HG03095 (cell line): ENCODE measurements around the gene GRAMD2A.

ENCODE experiments used
- ATAC-seq: cut with Tn5 transposase; IDR thresholded peaks from one replicate; pipeline ENCODE4 v1.9.1; 2021; ENCODE audit warnings: moderate library complexity; ENCODE audit not compliant: unreplicated experiment

GRAMD2A gene

DNA sequence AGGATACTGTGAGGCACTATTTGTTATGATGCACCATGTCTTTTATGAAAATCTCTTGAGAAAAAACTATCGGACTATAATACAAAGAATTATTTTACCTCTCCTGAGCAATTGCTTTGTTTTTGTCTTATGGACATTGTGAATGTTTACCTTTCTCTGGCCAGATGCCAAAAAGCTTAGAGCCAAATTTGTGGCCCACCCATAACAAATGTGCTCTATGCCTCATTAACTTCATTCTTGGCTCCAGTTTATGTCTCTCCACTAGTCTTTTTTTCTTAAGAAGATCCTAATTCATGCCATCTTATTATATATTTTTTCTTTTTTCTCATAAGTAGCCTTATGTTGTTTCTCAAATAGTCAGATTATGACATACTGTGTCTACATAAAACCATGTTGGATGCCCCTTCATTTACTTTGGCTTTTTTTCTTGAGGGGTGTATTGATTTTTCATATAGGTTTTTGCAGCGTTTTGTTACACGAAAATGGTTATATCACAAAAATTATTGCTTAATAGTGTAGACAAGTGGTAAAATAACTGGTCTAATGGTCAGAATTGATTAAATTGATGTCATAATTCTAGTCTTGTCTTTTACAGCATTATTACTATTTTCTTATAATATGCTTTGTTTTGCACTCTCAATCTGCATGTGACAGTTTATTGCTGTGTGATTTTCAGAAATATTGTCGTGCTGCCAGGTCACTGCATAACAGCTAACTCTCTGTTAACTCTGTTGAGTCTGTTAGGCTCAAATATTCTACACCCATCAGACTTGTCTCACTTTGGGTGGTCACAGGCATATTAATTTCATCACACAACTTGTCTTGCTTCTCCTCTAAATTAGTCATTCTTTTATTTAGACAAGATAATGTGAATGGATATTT is 61.2 kb downstream of the GRAMD2A start:
- ATAC-seq, result no peak

DNA sequence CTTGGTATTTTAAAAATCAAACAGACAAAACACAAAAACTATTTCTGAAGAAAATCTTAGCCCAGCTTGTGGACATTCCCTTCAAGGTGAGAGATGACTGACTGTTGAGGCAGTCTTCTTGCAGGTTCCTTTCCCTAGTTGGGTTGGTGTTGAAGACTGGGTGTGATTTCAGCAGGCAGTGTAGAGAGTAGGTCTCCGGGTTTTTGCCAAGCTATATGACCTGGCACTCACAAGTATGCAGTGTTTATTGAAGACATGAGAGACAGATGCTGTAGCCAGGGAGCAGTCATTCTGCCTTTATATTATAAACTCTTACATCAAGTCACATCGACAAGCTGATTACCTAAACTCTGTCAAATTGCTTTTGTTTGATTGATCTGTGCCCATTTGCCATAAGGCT is 61.9 kb downstream of the GRAMD2A start:
- no peak for ATAC-seq

DNA sequence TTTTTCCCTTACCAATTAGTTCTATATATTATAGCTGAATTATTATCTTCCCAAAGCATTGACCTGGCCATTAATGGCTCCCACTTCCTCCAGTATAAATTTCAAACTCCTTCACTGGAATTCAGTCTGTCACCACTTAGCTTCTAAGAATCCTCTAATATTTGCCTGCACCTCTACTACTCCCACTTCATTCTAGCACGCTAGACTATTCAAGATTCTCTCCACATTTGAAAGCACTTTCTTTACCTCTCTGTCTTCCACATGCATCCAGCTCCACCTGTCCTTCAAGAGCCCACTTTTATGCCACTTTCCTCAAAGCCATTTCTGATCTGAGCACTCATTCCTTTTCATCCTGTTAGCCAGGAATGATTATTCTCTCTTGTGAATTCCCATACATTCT is 64.4 kb downstream of the GRAMD2A start:
- ATAC-seq, result no peak

DNA sequence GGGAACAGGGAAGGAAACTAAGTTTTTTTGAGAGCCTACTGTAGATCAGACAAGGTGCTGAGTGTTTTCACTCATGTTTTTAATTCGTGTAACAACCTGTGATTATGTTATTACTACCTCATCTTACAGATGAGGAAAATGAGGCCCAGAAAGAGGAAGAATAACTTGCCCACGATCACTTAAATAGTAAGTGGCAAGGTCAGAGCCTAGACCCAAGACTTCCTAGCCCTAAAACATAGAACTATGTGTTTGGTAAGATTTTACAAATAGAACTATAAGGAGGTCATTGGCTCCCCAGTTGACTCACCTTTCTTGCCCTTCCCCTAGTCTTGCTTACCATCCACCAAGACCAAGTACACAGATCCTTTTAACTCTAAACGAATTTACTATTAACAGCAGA is 65.7 kb downstream of the GRAMD2A start:
- no peak for ATAC-seq

DNA sequence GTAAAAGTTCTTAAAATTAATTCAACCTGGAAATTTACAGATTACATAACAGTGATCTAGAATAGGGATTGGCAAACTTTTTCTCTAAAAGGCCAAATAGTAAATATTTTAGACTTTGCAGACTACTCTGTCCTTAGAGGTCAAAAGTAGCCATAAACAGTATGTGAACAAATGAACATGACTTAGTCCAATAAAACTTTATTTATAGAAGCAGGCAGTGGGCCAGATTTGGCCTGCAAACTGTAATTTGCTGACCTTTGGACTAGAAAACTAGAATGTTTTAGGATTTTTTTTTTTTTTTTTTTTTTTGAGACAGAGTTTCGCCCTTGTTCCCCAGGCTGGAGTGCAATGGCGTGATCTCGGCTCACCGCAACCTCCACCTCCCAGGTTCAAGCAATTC is 67.3 kb downstream of the GRAMD2A start:
- no peak for ATAC-seq

DNA sequence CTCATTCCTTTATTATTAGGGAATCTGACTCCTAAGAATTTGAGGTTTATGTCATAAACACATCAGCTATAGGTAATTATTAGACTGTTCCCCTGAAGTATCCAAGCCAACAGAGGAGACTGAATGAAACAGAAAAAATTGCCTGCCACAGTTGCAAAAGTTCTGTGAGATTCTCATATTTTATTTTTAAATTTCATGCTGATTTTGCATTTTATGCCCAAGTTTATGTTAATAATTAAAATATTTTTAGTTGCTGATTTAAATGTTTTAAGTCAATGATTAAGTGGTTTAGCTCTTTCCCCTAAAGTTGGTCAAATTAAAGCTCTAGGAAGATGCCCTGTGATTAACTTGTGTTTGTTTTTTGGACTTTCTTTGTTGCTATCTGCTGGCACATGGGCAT is 69.2 kb downstream of the GRAMD2A start:
- ATAC-seq, result no peak

DNA sequence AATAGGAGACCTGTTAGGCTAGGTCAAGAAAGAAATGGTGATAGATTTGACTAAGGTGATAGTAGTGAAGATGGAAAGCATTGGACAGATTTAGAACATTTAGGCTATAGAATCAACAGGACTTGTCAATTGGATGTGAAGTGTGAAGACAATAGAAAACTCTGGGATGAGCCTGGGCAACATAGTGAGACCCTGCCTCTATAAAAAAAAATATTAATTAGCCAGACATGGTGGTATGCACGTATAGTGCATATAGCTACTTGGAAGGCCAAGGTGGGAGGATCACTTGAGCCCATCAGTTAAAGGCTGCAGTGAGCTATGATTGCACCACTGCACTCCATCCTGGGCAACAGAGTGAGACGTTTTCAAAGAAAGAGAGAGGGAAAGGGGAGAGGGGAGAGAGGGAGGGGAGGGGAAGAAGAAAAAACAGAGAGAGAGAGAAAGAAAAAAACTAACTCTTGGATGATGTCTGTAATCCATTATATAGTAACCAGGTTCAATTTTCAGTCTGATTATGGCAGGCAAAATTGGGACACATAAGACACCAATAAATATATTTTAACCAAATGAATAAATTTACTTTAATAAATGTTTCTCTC is 69.8 kb downstream of the GRAMD2A start:
- no peak for ATAC-seq

DNA sequence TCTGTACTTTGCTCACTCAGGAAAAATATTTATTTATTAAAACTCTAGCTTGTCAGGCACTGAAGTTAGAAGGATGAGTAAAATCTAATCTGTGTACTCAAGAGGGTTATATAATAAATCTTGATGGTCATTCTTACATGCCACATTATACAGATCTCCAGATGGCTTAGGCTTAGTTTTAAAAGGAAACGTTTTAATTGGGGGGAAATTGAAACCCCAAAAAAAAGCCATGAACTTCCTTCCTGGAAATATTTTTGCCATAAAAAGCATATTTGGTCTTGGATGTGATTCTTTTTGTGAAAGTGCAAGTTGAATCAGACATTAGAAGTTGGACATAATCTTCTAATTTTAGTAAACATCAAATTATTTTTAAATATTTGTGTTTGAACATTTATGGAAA is 73.4 kb downstream of the GRAMD2A start:
- ATAC-seq, result no peak

DNA sequence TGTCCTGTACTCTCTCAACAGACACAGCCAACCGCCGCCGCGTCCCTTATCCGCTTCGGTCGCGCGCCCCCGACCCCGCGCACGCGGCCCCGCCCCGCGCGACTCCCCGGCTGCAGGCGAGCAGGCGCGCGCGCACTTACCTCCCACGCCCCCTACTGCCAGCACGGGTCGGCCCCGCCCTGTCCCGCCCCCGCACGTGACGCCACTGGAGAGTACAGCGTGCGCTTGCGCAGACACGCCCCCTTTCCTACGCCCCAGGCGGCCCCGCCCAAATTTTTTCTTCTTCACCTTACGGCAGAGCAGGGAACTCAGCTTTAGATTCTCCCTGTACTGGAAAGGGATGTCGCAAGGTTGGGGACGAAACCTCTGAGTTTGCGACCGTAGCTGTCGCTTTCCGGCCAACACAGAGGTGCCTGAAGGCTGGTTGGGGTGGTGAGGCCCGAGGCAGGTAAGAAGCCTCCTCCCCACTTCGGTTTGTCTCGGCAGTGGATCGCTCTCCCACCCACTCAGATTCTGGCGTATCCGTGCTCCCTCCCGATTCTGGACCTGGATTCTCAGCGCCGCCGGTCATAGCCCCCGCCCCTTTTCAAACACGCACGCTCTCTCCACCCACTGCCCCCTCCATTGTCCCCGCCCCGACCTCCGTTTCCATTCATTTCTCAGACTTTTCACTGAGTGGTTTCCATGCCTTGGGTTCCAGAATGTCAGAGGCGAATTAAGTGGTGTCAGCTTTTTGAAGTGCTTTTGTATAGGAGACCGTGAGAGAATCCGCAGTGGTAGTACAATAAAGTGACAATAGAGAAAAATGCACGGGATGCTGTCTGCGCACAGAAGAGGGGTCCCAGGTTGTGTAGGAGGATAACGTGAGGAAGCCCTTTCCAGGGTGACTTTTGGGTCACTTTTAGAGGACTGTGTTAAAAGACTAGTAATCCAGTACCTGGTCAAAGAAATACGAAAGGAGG is 79.3 kb downstream of the GRAMD2A start, which contains the start of the genes MYO9A and SENP8:
TSS of gene MYO9A (minus strand) at position 134 of the 962 bp plus-strand sequence. CDS start 71,587 bp downstream, outside the sequence.
TSS of gene SENP8 (plus strand) at position 387 of the 962 bp plus-strand sequence. CDS start 21,221 bp downstream, outside the sequence.
- peak; percentile 46 for ATAC-seq

DNA sequence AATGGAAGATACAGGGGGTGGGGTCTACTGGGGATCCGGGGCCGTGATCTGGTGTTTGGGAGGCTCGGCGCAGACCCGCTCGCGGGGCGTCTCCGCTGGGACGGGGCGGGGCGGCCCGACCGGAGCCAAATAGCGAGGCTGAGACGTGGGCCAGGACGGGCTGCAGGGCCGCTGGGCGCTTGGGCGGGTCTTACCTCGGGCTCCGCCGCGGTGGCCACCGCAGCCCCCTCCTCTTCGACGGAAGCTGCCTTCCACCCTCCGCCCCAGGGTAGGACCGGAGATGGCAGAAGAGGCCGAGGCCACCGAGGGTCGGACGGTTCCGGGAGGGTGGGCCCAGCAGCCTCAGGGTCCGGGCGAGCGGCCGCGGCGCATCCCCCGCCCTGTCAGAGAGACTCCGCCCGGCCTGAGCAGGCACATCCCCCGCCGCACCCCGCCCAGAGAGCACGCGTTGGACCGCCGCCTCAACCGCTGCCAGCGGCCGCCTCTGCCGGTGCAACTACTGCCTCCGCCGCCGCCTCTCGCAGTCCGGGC is 80.0 kb downstream of the GRAMD2A start:
- ATAC-seq, result peak; percentile 64

DNA sequence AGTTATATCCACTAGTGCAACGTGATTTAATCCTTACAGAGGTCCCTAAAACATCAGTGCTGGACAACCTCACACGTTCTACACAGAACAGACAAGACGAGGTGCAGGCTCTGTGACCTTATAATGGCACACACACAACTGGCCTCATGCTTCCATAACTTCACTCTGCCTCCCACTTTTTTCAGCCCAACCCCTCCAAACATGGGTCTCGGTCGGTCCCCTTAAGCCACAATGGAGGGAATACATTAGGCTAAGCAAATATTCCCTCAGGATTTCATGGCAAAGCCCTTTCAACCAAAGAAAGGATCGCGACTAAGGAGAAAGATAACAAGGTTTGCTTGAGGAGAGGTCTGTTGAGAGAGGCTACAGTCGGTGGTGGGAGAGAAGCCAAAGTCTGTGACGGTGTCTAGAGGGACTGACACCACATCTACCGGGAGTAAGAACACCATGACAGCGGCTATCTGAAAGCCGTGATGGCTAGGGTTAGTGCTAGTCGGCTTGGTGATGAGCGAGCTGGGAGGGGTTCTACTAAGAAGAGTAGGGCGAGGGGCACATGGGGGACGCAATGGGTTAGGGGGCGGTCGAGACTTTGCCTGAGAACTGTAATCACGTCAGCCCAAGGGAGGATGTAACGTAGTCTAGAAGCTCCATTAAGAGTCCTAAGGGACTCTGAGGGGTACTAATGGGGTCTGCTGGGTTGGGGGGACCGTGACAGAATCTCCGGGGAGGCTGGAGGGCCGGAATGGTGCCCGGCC is 80.7 kb downstream of the GRAMD2A start:
- no peak for ATAC-seq

DNA sequence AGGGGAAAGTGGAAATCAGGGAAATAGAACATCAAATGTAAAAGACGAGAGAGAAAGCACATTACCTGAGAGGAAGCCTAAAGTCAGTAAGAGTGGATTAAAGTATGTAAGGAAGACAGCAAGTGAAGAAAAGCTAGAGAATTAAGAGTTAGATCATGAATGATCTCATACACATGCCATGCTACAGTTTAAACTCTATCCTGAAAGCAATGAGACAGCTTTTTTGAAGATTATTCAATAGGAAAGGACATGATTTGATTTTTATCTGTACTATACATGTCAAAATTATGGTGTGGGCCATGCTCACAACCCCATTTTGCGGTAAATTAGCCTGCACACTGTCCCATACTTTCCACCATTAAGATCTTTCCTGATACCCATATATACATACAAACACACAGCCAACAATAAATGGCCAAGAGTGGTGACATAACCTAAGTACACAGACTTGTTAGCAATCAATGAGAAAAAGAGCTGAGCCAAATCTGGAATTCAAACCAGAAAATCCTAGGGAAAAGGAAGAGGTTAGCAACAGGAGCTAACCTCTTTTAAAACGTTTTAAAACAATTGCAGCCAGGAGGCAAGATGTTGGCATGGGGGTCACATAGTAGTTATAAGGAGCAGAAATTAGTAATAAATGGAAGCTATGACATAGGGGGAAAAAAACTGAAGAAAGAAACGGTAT is 84.1 kb downstream of the GRAMD2A start:
- no peak for ATAC-seq

DNA sequence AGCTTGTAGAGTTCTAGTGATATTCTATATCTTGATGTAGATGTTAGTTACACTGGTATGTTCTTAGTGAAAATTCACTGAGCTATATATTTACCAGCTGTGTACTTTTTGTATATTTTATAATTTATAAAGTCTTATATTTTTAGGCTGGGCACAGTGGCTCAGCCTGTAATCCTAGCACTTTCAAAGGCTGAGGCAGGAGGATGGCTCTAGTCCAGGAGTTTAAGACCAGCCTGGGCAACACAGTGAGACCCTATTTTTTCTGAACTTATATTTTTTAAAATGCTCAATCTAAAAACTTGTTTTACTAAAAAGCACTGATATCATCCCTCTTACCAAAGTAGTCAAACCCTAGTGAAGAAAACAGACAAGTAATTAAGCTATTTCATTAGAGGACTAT is 84.8 kb downstream of the GRAMD2A start:
- ATAC-seq, result no peak

DNA sequence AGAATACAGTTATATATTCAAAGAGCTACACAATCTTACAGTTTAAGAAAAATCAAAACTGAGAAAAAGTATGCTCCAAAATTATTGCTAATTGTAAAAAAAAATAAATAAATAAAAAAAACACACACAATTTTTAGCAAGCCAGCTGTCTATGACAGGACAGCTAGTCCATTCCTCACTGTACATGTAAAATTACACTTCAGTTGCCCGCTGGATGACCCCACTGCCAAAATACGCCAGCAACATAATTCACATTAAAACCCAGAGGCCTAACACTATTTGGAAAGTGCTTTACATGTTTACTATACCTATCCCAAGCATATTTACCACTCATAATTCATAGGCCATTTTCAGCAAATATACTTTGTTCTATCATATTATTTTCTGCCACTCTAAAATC is 85.5 kb downstream of the GRAMD2A start:
- ATAC-seq, result no peak

DNA sequence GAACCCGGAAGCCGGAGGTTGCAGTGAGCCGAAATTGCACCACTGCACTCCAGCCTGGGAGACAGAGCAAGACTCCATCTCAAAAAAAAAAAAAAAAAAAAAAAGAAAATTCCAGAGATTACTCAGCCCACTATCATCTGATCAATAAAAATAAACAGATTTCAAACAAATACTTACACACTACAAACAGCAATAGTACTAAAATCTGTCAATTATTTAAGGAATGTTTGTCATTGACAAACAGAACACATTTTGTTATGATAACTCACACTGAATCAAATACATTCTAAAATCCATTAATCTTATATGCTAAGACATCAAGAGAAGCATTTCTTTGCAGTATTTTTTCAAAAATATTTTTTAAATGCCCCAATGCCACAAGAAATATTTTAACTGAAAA is 87.2 kb downstream of the GRAMD2A start:
- ATAC-seq, result no peak
